GM18870 (cell line): ENCODE data around the gene LIMCH1.

Source experiments
- ATAC-seq: cut with Tn5 transposase; IDR thresholded peaks from one replicate; pipeline ENCODE4 v1.9.1; 2021; ENCODE audit warnings: moderate library complexity; ENCODE audit not compliant: unreplicated experiment

Gene LIMCH1

DNA sequence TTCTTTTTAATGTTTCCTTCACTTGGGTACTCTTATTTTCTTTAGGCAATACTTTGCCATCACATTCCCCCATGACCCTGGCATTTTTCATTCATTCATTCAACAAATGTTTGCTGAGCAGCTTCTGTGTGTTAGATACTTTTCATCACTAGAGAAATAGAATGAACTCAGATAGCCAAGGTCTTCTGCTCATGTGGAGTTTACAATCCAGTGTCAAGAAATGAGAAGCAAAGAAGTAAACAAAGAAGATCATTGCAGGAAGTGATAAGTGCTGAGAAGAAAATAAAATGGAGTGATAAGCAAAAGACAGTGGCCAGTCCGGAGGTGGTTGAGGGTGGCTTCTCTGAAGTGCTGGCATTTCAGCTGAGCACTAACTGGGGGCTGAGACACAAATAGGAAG is 63.1 kb downstream of the LIMCH1 start:
- no peak for ATAC-seq

DNA sequence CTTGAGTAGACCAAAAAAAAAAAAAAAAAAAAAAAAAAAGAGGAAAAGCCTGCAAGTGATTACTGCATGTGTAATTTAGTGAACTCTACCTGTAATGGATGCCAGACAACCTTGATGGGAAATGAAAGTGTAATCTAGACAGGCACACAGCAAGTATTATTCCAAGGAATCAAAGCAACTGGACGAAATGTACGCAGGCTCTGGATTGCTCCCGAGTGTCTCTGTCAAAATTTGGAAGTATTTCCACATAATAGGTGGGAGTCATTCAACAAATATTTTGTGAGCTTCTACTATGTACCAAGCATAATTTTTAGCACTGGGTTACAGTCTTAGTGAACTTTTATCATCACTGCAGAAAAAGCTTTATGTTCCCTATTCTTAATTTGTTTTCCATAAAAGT is 64.2 kb downstream of the LIMCH1 start:
- no peak for ATAC-seq

DNA sequence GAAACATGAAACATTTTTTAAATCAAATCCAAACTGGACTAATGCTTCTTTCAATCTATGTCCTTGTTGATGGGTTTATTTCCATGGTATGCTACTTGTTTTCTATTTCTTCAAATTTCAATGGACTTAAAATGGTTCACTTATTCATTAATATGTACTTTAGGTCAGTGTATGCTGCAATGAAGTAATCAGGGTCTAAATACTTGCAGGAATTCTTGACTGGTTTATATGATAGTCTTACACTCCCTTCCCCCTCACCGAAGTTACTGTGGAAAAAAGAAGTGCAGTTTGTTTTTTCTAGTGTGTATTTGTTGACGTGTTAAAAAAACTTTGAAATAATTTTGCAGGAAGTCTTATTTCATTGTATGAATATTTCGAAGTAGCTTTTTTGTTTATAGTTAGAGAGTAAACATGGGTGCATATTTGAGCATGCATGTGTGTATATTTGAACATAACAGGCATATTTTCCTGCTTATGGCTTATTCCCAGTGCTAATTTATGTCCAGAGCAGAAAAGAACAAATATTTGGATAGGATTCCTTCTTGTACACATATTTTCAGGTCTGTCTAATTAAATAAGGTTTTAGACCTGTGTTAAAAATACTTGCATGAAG is 65.0 kb downstream of the LIMCH1 start:
- no peak for ATAC-seq

DNA sequence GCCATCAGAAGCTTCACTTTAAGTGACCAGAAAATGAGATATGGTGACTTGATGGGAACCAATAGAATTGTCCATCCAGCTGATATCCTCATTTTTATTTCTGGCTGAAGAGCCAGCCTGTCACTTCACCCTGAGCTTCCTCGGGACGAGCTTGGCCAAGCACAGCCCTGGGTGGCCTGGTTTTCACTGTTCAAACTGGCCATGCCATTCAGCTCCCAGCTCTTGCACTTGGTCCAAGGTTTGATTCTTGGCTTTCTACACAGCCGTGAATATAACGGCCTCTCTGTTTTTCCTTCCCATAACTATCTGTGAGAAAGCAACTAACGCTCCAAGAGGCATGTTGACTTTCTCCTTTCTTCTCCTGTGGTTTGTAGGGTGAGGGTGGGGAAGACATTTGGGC is 71.9 kb downstream of the LIMCH1 start:
- ATAC-seq, result no peak

DNA sequence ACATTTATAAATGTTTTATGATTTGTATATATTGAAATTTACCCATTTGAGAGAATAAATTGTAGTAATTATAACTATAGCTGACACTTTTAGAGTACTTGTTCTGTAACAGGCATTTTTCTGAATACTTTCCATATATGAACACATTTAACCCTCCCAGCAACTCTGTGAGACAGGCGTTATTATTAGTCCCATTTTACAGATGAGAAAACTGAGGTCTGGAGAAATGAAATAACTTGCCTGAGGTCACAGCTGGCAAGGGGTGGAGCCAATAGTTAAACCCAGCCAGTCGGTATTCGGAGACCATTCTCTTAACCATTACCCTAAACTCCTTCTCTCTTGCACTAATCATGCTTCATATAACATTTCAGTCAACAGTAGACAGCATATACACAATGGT is 72.5 kb downstream of the LIMCH1 start:
- ATAC-seq, result no peak

DNA sequence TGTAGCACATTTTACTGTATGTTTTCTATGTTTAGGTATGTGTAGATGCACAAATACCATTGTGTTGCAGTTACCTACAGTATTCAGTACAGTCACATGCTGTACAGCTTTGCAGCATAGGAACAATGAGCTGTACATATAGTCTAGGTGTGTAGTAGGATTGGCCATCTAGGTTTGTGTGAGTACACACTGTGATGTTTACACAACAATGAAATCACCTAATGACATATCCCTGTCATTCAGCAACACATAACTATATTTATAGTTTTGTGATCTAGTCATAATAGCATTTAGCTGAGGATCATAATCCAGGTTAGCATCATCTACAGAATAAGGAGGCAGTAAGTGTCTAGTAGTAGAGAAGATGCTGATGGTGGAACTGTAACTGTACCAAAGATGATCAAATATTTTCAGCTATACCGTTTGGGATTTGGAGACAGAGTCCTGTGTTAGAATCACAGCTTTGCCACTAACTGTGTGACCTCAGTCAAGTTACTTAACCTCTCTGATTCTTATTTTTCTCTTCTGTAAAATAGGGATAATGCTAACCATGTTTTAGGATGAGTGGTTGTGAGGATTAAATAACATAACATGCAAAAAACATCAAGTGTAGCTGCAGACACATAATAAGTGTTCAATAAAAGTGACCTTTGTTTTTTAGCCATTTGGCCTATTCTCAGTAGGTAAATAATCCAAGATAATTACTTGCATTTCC is 73.3 kb downstream of the LIMCH1 start:
- ATAC-seq, result no peak

DNA sequence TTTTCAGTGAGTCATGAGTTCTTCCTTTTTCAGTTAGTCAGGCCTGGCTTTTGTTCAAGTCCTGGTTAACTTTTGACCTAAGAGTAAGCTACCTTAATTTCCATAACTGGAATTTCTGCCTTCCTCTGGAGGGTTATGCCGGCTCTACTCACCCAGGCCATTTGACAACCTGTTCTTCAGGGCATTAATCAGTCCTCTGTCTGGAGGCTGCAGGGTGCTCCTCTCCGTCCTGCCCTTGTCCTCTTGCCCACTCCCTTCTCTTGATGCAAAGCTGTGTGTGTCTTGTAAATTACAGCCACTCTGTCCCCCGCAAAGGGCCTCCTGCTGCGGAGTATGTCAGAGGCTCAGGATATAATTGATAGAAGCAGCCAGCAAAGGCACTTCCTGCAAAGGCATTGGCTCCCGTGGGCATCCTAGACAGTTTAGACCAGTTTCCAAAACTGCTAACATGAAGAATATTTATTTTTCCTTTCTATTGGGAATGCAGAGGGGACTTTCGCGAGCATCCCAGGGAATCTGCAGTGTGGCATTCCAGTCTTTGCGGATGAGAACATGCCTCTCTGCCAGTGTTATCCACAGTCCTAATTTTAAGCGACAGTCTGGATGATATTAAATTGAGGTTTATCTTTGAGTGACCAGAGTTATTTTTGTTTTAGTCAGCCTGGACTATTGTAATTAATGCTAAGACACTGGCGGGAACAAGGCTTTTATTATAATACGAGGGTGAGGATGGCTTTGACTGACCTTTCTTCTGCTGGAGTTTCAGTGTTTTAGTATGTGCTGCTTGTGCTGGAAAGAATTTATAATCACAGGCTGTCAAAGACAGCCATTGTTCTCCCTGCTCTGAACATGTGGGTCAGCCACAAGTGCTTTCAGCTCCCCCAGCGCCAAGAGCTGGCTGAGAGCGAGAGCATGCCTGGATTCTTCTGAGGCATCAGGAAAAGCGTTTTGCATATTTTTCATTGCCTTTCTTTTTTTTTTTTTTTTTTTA is 74.2 kb downstream of the LIMCH1 start:
- ATAC-seq, result no peak

DNA sequence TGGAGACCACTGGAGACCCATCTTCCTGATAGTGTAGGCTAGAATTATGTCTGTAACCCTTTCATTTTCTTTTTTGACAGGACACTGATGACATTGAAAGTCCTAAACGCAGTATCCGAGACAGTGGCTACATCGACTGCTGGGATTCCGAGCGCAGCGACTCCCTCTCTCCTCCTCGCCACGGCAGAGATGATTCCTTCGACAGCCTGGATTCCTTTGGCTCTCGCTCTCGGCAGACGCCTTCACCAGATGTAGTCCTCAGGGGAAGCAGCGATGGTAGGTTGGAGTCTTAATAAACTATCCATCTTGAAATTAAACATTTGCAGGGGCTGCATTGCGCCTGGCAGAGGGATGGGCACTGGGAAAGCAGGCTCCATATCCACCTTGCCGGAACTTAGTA is 75.4 kb downstream of the LIMCH1 start:
- no peak for ATAC-seq

DNA sequence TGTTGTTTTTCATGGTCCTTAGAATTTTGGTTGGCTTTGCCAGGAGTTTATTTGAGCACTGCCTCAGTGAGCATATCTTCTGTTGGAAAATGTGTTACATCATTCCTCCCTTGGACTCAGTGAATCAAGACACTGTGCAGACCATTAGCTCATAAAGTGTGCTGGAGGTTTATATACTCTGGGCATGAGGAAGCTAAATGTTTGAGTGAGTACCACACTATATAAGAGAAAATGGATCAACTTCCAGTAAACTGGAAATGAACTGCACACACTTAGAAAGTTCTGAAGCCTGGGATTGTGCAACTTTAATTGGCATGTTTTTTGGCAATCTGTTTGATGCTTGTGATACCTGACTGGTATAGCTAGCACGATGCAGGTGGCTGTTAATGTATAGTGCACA is 75.9 kb downstream of the LIMCH1 start:
- no peak for ATAC-seq

DNA sequence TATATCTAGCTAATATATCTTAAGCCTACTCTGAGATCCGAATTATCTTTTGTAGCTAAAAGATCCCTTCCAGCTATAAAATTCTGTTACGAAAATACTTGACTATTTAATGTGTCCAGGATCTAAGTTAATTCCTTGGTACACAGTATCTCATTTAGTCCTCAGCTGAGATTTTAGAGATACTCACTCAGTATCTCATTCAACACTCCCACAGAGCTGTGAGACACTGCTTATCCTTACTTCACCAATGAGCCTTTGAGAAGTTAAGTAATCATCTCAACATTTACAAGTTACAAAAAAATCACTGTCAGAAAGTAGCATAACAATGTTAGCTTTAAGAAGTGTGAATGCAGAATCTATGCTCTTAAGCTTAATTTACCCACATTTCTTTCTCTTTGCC is 76.6 kb downstream of the LIMCH1 start:
- ATAC-seq, result no peak

DNA sequence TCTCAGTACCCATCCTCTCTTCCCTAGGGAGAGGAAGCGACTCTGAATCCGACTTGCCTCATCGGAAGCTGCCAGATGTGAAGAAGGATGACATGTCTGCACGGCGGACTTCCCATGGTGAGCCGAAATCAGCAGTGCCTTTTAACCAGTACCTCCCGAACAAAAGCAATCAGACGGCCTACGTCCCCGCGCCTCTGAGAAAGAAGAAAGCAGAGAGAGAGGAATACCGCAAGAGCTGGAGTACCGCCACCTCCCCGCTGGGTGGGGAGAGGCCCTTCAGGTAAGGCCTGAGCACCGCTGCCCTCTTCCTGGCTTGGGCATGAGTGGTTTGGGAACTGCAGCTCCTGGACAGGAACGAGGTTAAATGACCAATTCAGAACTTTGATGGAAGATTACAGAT is 81.2 kb downstream of the LIMCH1 start:
- ATAC-seq, result no peak

DNA sequence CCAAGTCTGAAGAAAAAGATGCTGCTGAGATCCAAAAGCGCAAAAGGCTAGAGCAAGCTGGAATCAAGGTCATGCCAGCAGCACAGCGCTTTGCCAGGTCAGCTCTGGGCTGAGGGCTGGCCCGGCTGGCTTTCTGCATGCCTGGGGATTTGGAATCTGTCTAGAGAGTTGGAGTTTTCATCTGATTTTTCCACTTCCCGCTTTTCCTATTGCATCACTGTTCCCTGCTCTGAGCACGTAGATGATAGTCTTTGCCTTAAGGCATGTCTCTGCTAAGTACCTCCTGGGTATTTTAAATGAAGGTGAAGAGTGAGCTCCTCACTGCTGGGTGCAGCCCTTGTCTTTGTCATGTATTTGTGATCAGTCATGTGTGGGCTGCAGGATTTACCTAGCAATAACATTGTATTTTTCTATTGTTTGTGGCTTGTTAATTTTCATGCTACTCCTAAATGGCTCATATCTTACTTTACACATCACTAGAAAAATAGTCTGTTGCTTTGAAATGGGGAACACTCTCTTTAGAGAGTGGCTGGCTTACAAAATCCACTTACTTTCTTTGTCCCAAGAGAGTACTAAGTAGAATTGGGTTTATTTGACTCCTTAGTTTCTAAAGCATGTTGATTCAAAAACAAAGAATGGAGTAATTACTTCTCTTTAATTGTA is 82.8 kb downstream of the LIMCH1 start:
- ATAC-seq, result no peak

DNA sequence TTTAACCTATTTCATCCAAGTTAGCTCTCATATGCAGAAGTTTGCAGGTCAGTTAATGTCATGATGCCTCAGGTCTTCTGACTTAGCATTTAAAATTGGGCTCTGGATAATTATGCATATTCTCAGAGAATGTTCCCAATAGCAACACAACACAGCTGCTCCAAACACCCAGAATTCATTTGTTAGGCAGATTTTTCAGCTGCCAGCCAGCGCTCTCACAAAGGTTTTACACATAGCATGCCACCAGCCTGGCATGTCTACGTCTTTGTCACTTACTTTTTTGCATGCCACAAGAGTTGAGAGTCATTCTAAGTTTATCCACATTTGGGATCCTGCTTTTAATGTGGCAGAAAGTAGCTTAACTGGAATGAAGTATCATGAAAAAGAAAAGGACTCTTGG is 84.8 kb downstream of the LIMCH1 start:
- ATAC-seq, result no peak

DNA sequence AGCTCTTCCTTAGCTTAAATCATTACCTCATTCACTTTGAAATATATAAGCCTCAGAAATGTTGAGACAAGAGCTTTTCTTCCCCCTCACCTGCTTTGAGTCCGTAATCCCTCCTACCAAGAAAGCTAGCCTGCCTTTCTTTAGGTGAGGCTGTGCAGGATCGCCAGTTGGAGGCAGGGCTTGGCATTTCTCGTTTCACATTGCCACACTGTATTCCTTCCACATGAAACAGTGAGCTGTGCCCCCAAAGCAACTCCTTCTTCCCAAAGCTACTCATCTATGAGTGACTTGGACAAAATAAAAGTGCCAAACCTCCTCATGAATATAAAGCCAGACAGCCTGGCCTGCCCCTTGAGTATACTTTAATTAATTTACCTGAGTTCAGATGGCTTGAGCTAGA is 86.8 kb downstream of the LIMCH1 start:
- no peak for ATAC-seq

DNA sequence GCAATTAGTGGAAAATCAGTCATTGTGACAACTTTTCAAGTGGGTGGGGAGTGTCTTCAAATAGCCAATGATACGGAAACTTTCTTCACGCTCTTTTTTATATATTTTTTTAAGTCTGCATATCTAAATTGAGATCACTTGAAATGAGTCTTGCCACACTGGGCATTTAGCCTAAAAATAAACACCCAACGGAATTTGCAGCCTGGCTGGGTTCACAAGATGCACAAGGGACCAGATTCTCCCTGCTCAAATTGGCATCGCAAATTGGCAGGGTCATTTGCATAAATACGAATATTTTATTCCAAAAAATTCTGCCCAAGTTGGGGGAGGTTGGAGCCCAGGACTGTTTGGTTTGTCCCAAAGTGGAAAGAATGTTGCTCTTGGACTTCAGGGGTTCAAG is 87.6 kb downstream of the LIMCH1 start:
- no peak for ATAC-seq

DNA sequence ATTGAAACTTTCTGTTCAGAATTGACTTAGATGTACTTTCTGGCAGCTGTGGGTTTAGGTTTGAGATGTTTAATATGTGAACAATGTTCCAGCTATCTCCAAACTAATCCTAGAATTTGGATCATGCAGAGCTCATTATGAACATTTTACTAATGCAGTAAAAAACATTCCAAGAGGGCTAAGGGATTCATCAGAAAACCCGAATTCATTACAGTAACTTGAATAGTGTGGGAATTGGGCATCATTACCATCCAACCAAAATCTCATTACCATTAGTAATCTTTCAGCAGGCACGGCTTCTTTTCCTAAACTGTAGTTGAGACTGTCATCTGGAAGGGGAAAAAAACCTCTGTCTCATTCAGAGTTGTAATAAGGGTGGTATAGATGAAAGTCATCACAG is 91.0 kb downstream of the LIMCH1 start:
- ATAC-seq, result no peak

DNA sequence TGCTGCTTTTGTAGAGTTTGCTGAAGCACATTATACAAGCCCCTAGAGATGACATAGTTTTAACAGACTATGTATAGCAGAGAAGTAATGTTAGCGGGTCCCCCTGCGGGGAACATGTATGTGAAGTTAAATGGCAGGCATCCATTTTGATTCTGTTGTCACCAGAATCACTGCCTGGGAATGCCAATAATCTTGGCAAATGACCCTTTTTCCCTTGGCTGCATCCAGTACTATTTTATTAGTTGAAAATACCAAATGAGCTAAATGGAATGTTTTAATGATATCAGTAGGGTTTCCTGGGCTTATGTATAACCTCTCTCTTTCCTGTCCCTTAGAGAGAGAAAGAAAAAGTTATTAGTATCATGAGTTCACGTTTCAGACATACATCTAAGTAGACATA is 93.6 kb downstream of the LIMCH1 start:
- no peak for ATAC-seq

DNA sequence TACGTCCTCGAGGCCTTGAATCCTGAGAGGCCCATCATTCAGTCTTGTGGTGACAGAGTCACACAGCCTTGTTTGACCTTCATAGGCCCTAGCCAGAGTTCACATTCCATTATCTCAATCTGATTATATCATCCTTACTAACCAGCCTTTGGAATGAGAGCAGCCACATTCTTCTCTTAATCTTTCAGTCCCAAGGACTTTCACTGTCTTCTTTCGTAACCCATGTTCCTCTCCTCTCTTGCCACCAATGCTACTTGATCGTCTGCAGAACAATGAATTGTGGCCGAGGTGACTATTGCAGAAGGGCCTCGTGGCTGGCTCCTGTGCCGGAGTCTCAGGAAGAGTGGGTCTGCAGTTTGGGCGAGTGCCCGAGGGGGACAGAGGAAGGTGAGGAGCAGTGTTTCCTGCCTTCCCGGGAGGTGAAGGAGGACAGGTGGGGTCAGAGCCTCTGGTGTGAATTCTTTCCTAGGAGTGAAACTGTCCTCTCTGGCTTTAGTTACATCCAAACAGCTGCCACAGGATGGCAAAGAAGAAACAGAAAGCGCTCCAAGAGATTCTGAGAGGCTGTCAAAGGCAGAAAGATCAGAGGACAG is 94.6 kb downstream of the LIMCH1 start:
- ATAC-seq, result no peak

DNA sequence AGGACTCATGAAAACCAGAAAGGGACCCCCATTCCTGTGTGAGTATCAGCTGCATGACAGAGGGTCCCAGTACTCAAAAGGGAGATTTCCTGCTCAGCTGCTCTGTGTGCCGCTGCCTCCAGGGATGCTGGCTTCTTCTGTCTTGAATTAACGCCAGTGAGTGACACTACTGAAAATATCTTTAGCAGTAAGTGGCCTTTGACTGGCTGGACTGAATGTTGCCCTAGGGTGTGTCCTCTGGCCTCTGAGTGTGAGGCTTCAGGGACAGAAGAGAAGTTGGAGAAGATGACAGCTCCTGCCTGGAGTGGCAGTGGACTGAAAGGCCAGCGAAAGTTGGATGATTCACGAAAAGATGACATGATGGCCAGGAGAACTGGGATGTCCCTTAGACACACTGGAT is 95.4 kb downstream of the LIMCH1 start:
- no peak for ATAC-seq

DNA sequence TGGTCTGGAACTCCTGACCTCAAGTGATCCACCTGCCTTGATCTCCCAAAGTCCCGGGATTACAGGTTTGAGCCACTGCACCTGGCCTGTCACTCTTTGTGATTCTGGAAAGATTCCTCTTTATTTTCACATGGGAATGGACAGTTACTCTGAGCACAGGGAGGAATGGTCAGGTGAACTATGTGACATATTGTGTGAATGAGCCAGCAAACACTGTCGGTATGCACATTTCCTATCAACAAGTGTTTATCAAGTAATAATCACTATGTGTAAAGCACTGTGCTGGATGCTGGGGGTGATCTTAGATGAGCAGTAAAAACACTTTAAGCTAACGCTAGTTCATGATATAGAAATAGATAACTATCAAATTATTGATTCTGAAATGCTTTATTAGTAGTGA is 97.5 kb downstream of the LIMCH1 start:
- ATAC-seq, result no peak

DNA sequence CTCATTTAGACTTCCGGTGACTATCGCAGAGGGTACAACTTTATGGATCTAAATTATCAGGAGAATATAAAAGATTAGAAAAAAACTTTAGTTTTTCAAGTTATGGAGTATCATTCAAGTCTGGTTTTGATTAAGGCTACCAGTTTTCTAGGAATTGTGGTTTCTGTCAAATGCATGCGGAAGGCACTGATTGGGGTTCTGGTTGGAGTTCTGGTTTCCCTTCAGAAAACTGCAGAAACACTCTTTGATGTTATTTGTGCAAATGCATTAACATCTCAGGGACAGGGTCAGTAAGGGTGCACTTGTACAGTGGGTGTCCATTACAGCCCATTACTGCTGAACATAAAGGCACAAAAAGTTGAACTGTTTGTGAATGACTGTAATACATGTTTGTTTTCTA is 100.2 kb downstream of the LIMCH1 start:
- ATAC-seq, result no peak
